Hindlimb muscle (tissue), 1 donor: Measurements from ENCODE around the gene MARCHF5. TPM values are rescaled to one million over a fixed set of nuclear protein-coding genes. Genes with fewer than 3 reads are reported as not detected.
"Not testable (repeated sequence)": the region's sequence is repeated elsewhere in the genome, so short reads cannot be mapped to it uniquely, and the experiment has no call there.

ENCODE experiments used
- DNase-seq: peaks from one replicate; pipeline ENCODE4 v3.0.0-alpha.2; 2013
- polyA plus RNA-seq: library from polyadenylated mRNA; unstranded; fragments of 120-200 nt; gene quantifications from one replicate; pipeline ENCODE4 v1.2.1, GENCODE V29; 2013; ENCODE audit not compliant: insufficient read length

MARCHF5 gene
- polyA plus RNA-seq, 1 donor, result 32.9 TPM

- not testable (repeated sequence) for DNase-seq
Observed at GRCh38 chr10:92393173-92393572, 102.2 kb downstream of the MARCHF5 start.

- DNase-seq, result no peak
Observed at GRCh38 chr10:92395271-92395670, 104.3 kb downstream of the MARCHF5 start.

- not testable (repeated sequence) for DNase-seq
Observed at GRCh38 chr10:92402234-92402633, 111.3 kb downstream of the MARCHF5 start.

Other genes starting within 250 kb of the MARCHF5 start
- gene CPEB3, start 89 bp upstream of the MARCHF5 start, polyA plus RNA-seq, result 6.1 TPM